AG10803 (cell line): ENCODE results near the gene NRK.

Experiments used
- DNase-seq: peaks from one replicate; pipeline ENCODE4 v3.0.0; 2010; ENCODE audit warnings: low read depth
- H3K4me3 ChIP-seq: 2 replicates; pipeline ENCODE4 v1.5.1; 2011; ENCODE audit warnings: mild to moderate bottlenecking, low read length, control low read depth
- CTCF ChIP-seq: conservative IDR thresholded peaks from 2 replicates; pipeline ENCODE4 v1.5.1; 2011; ENCODE audit warnings: mild to moderate bottlenecking, low read length, control low read depth, inconsistent platforms

The NRK gene

GRCh38 chrX:105882581-105883275 lies 60.4 kb downstream of the NRK start:
- DNase-seq: no peak
- no peak overlapping the region for H3K4me3 ChIP-seq
- no peak for TF ChIP-seq CTCF

GRCh38 chrX:105894721-105895120 lies 72.4 kb downstream of the NRK start:
- DNase-seq: no peak
- no peak overlapping the region for H3K4me3 ChIP-seq
- TF ChIP-seq CTCF: no peak

- TF ChIP-seq CTCF: no peak
Observed at GRCh38 chrX:105909576-105909975, 87.2 kb downstream of the NRK start.

GRCh38 chrX:105910563-105911105 lies 88.3 kb downstream of the NRK start:
- DNase-seq: no peak
- no peak for TF ChIP-seq CTCF
- H3K4me3 ChIP-seq: no peak overlapping the region

More at GRCh38 chrX:105909576-105909975, 87.2 kb downstream of the NRK start:
- no peak overlapping the region for H3K4me3 ChIP-seq
- DNase-seq: no peak

GRCh38 chrX:105945266-105945665 lies 122.9 kb downstream of the NRK start:
- no peak for DNase-seq
- H3K4me3 ChIP-seq: no peak overlapping the region
- no peak for TF ChIP-seq CTCF

GRCh38 chrX:105969487-105969886 lies 147.1 kb downstream of the NRK start:
- TF ChIP-seq CTCF: no peak
- no peak overlapping the region for H3K4me3 ChIP-seq
- DNase-seq: no peak

- no peak for TF ChIP-seq CTCF
- no peak for DNase-seq
Observed at GRCh38 chrX:105972690-105973386, 150.5 kb downstream of the NRK start.

More at GRCh38 chrX:105972690-105973386, 150.5 kb downstream of the NRK start:
- H3K4me3 ChIP-seq: no peak overlapping the region
